WTC11 (cell line): ENCODE results near the gene GTPBP3. TPM values are rescaled to one million over a fixed set of nuclear protein-coding genes. Genes with fewer than 3 reads are reported as not detected.

ENCODE experiments used
- CBFB ChIP-seq: sonication (generic); formaldehyde crosslinking; IDR thresholded peaks from 2 replicates; pipeline ENCODE4 v1.8.1; 2022; ENCODE audit warnings: mild to moderate bottlenecking, low read depth, missing genetic modification reagents
- CREB1 ChIP-seq: sonication (generic); formaldehyde crosslinking; IDR thresholded peaks from 2 replicates; pipeline ENCODE4 v1.8.0; 2023; ENCODE audit warnings: mild to moderate bottlenecking, missing genetic modification reagents
- FOXJ3 ChIP-seq: sonication (generic); formaldehyde crosslinking; IDR thresholded peaks from 2 replicates; pipeline ENCODE4 v1.9.0; 2021; ENCODE audit warnings: missing genetic modification reagents, mild to moderate bottlenecking, borderline replicate concordance
- FOXK1 ChIP-seq: sonication (generic); formaldehyde crosslinking; IDR thresholded peaks from 2 replicates; pipeline ENCODE4 v1.8.0; 2022; ENCODE audit warnings: mild to moderate bottlenecking, moderate library complexity, missing genetic modification reagents
- GABPB1 ChIP-seq: sonication (generic); formaldehyde crosslinking; IDR thresholded peaks from 2 replicates; pipeline ENCODE4 v1.8.1; 2023; ENCODE audit warnings: mild to moderate bottlenecking, missing genetic modification reagents
- GTF2I ChIP-seq: fragments of 250-450 bp; sonication (Bioruptor Pico); conservative IDR thresholded peaks from 2 replicates; pipeline ENCODE4 v1.4.0; 2021; ENCODE audit warnings: mild to moderate bottlenecking
- HMGA2 ChIP-seq: fragments of 250-450 bp; sonication (Bioruptor Pico); IDR thresholded peaks from 2 replicates; pipeline ENCODE4 v1.4.0; 2021; ENCODE audit warnings: mild to moderate bottlenecking, moderate library complexity
- IRF2 ChIP-seq: sonication (generic); formaldehyde crosslinking; IDR thresholded peaks from 2 replicates; pipeline ENCODE4 v1.8.0; 2022; ENCODE audit warnings: low read depth, missing genetic modification reagents, borderline replicate concordance
- PRRX2 ChIP-seq: fragments of 250-450 bp; sonication (Bioruptor Pico); IDR thresholded peaks from 2 replicates; pipeline ENCODE4 v1.8.0; 2021; ENCODE audit warnings: mild to moderate bottlenecking
- SOX15 ChIP-seq: fragments of 250-450 bp; sonication (Bioruptor Pico); IDR thresholded peaks from 2 replicates; pipeline ENCODE4 v1.9.0; 2021; ENCODE audit warnings: mild to moderate bottlenecking
- TCF7 ChIP-seq: sonication (generic); formaldehyde crosslinking; IDR thresholded peaks from 2 replicates; pipeline ENCODE4 v1.8.0; 2022; ENCODE audit warnings: mild to moderate bottlenecking, low read depth, missing genetic modification reagents, moderate library complexity
- TP53 ChIP-seq: sonication (generic); formaldehyde crosslinking; IDR thresholded peaks from 2 replicates; pipeline ENCODE4 v1.8.1; 2023; ENCODE audit warnings: mild to moderate bottlenecking, missing genetic modification reagents
- ZNF232 ChIP-seq: sonication (generic); formaldehyde crosslinking; IDR thresholded peaks from 2 replicates; pipeline ENCODE4 v1.8.0; 2022; ENCODE audit warnings: mild to moderate bottlenecking, missing genetic modification reagents
- ZNF263 ChIP-seq: sonication (generic); formaldehyde crosslinking; IDR thresholded peaks from 2 replicates; pipeline ENCODE4 v1.8.1; 2022; ENCODE audit warnings: low read depth, mild to moderate bottlenecking, moderate library complexity, missing genetic modification reagents
- ZNF416 ChIP-seq: fragments of 250-450 bp; sonication (Bioruptor Pico); IDR thresholded peaks from 2 replicates; pipeline ENCODE4 v1.9.0; 2021; ENCODE audit warnings: mild to moderate bottlenecking, inconsistent platforms
- total RNA-seq: library from RNA; stranded (reverse); gene quantifications from 3 replicates; pipeline ENCODE4 v1.2.3, GENCODE V29; 2021
- TF ChIP-seq, protein P1 (sequence below): sonication (generic); formaldehyde crosslinking; IDR thresholded peaks from 2 replicates; pipeline ENCODE4 v1.8.1; 2023; ENCODE audit warnings: mild to moderate bottlenecking, missing genetic modification reagents
- TF ChIP-seq, protein P2 (sequence below): sonication (generic); formaldehyde crosslinking; conservative IDR thresholded peaks from 2 replicates; pipeline ENCODE4 v1.8.1; 2022; ENCODE audit warnings: mild to moderate bottlenecking, missing genetic modification reagents
- TF ChIP-seq, protein P3 (sequence below): sonication (generic); formaldehyde crosslinking; IDR thresholded peaks from 2 replicates; pipeline ENCODE4 v1.8.1; 2023; ENCODE audit warnings: mild to moderate bottlenecking, missing genetic modification reagents, moderate library complexity
- TF ChIP-seq, protein P4 (sequence below): sonication (generic); formaldehyde crosslinking; IDR thresholded peaks from 2 replicates; pipeline ENCODE4 v1.8.1; 2022; ENCODE audit warnings: missing genetic modification reagents, borderline replicate concordance
- TF ChIP-seq, protein P5 (sequence below): fragments of 250-450 bp; sonication (Bioruptor Pico); IDR thresholded peaks from 2 replicates; pipeline ENCODE4 v1.9.0; 2021; ENCODE audit warnings: moderate library complexity, mild to moderate bottlenecking, inconsistent platforms, borderline replicate concordance
- TF ChIP-seq, protein P6 (sequence below): sonication (generic); formaldehyde crosslinking; IDR thresholded peaks from 2 replicates; pipeline ENCODE4 v1.8.1; 2022; ENCODE audit warnings: mild to moderate bottlenecking, moderate library complexity, missing genetic modification reagents
- TF ChIP-seq, protein P7 (sequence below): sonication (generic); formaldehyde crosslinking; IDR thresholded peaks from 2 replicates; pipeline ENCODE4 v1.8.0; 2023; ENCODE audit warnings: missing genetic modification reagents
- TF ChIP-seq, protein P8 (sequence below): sonication (generic); formaldehyde crosslinking; IDR thresholded peaks from 2 replicates; pipeline ENCODE4 v1.8.1; 2022; ENCODE audit warnings: low read depth, mild to moderate bottlenecking, moderate library complexity, missing genetic modification reagents, borderline replicate concordance
- TF ChIP-seq, protein P9 (sequence below): sonication (generic); formaldehyde crosslinking; IDR thresholded peaks from 2 replicates; pipeline ENCODE4 v1.8.0; 2022; ENCODE audit warnings: mild to moderate bottlenecking, missing genetic modification reagents
- TF ChIP-seq, protein P10 (sequence below): fragments of 250-450 bp; sonication (Bioruptor Pico); IDR thresholded peaks from 2 replicates; pipeline ENCODE4 v1.9.0; 2021; ENCODE audit warnings: mild to moderate bottlenecking
- TF ChIP-seq, protein P11 (sequence below): sonication (generic); formaldehyde crosslinking; IDR thresholded peaks from 2 replicates; pipeline ENCODE4 v1.8.0; 2022; ENCODE audit warnings: mild to moderate bottlenecking, missing genetic modification reagents

Gene GTPBP3
- total RNA-seq, 1 experiment from 2014 or later = 93.0 TPM

DNA sequence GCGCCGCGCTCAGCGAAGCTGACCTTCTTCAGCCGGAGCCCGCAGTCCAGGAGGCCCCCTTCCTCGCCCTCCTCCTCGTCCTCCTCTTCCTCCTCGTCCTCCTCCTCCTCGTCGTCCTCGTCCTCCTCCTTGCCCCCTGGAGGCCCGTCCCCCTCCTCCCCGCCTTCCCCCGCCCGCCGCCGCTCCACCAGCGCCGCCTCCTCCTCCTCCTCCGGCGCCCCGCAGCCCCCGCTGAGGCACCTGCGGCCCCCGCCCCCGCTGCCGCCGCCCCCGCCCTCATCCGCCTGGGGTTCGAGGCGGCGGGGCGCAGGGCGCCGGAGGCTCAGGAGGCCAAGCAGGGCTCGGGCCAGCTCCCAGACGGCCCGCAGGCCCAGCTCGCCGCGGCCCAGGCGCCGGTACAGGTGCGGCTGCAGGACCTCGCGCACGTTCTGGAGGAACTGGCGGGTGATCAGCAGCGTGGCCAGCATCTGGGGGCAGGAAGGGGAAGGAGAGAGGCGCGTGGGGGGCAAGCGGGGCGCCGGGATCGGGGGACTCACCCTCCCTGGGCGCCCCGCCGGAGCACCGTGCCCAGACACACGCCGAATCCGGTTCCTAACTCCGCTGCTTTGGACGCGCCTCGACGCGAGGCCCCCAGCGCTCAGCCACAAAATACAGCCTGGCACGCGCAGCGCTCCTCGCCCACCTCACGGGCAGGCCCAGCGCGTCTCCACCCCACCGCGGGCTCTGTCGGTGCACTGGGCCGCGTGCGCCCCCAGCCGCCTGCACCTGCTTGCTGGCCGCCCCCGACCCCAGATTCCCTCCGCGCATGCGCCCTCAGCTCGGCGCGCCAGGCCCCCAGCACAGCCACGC lies 8.6 kb upstream of the GTPBP3 start (continued):
- TF ChIP-seq, protein P1, sequence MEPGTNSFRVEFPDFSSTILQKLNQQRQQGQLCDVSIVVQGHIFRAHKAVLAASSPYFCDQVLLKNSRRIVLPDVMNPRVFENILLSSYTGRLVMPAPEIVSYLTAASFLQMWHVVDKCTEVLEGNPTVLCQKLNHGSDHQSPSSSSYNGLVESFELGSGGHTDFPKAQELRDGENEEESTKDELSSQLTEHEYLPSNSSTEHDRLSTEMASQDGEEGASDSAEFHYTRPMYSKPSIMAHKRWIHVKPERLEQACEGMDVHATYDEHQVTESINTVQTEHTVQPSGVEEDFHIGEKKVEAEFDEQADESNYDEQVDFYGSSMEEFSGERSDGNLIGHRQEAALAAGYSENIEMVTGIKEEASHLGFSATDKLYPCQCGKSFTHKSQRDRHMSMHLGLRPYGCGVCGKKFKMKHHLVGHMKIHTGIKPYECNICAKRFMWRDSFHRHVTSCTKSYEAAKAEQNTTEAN (CRISPR knock-in tag) = peak; percentile 70; the same call in 1 of the 2 replicates
- TF ChIP-seq, protein P2, sequence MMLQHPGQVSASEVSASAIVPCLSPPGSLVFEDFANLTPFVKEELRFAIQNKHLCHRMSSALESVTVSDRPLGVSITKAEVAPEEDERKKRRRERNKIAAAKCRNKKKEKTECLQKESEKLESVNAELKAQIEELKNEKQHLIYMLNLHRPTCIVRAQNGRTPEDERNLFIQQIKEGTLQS (CRISPR knock-in tag) = no peak
- TF ChIP-seq, protein P3, sequence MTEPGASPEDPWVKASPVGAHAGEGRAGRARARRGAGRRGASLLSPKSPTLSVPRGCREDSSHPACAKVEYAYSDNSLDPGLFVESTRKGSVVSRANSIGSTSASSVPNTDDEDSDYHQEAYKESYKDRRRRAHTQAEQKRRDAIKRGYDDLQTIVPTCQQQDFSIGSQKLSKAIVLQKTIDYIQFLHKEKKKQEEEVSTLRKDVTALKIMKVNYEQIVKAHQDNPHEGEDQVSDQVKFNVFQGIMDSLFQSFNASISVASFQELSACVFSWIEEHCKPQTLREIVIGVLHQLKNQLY (CRISPR knock-in tag) = 0 out of 2 replicates have a peak, but pooled peaks have one; percentile 13
- TF ChIP-seq IRF2 (CRISPR knock-in tag) (no peak; the same call in 1 of the 2 replicates), TCF7 (CRISPR knock-in tag) (peak; percentile 77), ZNF263 (CRISPR knock-in tag) (peak; percentile 95), PRRX2 (CRISPR knock-in tag) (no peak), GTF2I (CRISPR knock-in tag) (no peak), CBFB (CRISPR knock-in tag) (peak; percentile 58; the same call in 1 of the 2 replicates), GABPB1 (CRISPR knock-in tag) (no peak), CREB1 (CRISPR knock-in tag) (peak; percentile 71; the same call in 1 of the 2 replicates), FOXJ3 (CRISPR knock-in tag) (no peak), FOXK1 (no peak; the same call in 1 of the 2 replicates), HMGA2 (CRISPR knock-in tag) (no peak), ZNF416 (CRISPR knock-in tag) (no peak), SOX15 (CRISPR knock-in tag) (no peak), TP53 (CRISPR knock-in tag) (peak; percentile 87; the same call in 1 of the 2 replicates), ZNF232 (CRISPR knock-in tag) (no peak)
- TF ChIP-seq, protein P4, sequence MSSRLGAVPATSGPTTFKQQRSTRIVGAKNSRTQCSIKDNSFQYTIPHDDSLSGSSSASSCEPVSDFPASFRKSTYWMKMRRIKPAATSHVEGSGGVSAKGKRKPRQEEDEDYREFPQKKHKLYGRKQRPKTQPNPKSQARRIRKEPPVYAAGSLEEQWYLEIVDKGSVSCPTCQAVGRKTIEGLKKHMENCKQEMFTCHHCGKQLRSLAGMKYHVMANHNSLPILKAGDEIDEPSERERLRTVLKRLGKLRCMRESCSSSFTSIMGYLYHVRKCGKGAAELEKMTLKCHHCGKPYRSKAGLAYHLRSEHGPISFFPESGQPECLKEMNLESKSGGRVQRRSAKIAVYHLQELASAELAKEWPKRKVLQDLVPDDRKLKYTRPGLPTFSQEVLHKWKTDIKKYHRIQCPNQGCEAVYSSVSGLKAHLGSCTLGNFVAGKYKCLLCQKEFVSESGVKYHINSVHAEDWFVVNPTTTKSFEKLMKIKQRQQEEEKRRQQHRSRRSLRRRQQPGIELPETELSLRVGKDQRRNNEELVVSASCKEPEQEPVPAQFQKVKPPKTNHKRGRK = no peak
- TF ChIP-seq, protein P5, sequence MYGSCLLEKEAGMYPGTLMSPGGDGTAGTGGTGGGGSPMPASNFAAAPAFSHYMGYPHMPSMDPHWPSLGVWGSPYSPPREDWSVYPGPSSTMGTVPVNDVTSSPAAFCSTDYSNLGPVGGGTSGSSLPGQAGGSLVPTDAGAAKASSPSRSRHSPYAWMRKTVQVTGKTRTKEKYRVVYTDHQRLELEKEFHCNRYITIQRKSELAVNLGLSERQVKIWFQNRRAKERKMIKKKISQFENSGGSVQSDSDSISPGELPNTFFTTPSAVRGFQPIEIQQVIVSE (CRISPR knock-in tag) = no peak
- TF ChIP-seq, protein P6, sequence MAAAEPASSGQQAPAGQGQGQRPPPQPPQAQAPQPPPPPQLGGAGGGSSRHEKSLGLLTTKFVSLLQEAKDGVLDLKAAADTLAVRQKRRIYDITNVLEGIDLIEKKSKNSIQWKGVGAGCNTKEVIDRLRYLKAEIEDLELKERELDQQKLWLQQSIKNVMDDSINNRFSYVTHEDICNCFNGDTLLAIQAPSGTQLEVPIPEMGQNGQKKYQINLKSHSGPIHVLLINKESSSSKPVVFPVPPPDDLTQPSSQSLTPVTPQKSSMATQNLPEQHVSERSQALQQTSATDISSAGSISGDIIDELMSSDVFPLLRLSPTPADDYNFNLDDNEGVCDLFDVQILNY (CRISPR knock-in tag) = no peak
- TF ChIP-seq, protein P7, sequence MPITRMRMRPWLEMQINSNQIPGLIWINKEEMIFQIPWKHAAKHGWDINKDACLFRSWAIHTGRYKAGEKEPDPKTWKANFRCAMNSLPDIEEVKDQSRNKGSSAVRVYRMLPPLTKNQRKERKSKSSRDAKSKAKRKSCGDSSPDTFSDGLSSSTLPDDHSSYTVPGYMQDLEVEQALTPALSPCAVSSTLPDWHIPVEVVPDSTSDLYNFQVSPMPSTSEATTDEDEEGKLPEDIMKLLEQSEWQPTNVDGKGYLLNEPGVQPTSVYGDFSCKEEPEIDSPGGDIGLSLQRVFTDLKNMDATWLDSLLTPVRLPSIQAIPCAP = no peak
- TF ChIP-seq, protein P8, sequence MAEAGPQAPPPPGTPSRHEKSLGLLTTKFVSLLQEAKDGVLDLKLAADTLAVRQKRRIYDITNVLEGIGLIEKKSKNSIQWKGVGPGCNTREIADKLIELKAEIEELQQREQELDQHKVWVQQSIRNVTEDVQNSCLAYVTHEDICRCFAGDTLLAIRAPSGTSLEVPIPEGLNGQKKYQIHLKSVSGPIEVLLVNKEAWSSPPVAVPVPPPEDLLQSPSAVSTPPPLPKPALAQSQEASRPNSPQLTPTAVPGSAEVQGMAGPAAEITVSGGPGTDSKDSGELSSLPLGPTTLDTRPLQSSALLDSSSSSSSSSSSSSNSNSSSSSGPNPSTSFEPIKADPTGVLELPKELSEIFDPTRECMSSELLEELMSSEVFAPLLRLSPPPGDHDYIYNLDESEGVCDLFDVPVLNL (CRISPR knock-in tag) = no peak; the same call in 1 of the 2 replicates
- TF ChIP-seq, protein P9, sequence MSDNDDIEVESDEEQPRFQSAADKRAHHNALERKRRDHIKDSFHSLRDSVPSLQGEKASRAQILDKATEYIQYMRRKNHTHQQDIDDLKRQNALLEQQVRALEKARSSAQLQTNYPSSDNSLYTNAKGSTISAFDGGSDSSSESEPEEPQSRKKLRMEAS (CRISPR knock-in tag) = peak; percentile 95
- TF ChIP-seq, protein P10, sequence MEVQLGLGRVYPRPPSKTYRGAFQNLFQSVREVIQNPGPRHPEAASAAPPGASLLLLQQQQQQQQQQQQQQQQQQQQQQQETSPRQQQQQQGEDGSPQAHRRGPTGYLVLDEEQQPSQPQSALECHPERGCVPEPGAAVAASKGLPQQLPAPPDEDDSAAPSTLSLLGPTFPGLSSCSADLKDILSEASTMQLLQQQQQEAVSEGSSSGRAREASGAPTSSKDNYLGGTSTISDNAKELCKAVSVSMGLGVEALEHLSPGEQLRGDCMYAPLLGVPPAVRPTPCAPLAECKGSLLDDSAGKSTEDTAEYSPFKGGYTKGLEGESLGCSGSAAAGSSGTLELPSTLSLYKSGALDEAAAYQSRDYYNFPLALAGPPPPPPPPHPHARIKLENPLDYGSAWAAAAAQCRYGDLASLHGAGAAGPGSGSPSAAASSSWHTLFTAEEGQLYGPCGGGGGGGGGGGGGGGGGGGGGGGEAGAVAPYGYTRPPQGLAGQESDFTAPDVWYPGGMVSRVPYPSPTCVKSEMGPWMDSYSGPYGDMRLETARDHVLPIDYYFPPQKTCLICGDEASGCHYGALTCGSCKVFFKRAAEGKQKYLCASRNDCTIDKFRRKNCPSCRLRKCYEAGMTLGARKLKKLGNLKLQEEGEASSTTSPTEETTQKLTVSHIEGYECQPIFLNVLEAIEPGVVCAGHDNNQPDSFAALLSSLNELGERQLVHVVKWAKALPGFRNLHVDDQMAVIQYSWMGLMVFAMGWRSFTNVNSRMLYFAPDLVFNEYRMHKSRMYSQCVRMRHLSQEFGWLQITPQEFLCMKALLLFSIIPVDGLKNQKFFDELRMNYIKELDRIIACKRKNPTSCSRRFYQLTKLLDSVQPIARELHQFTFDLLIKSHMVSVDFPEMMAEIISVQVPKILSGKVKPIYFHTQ (CRISPR knock-in tag) = no peak
- TF ChIP-seq, protein P11, sequence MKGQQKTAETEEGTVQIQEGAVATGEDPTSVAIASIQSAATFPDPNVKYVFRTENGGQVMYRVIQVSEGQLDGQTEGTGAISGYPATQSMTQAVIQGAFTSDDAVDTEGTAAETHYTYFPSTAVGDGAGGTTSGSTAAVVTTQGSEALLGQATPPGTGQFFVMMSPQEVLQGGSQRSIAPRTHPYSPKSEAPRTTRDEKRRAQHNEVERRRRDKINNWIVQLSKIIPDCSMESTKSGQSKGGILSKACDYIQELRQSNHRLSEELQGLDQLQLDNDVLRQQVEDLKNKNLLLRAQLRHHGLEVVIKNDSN (CRISPR knock-in tag) = no peak; the same call in 1 of the 2 replicates
